ENCODE measurements around the gene FAM184B.
"Not testable (repeated sequence)": the region's sequence is repeated elsewhere in the genome, so short reads cannot be mapped to it uniquely, and the experiment has no call there.

FAM184B gene

DNA sequence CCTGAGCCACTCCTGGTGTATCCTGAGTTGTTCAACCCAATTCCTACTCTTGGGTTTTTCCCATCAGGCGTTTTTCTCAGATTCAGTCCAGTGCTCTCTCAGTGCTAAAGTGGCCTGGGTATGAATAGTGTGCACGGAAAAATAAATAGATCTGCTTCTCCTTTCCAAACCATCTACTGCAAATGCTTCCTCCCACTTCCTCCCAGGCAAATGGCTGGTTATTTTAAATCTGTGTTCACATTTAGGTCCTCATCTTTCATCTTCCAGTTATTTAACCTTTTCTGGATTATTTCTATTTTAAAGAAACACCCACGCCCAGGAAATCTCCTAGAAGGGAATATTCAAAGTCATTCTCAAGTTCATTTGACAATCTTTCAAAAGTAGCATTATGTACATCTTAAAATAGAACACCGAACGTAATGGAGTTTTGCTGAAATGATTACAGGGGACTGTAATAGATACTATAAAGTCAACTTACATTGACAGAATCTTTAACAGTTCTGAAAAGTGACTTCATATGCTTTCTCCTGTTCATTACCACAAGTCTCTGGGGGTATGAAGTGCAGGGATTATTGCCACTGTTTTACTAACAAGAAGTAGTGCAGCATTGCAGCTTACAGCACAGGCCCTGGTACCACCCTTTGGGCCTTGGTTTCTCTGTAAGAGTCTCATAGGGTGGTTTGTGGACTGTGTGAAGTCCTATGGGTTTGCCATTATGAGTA lies 100.7 kb downstream of the FAM184B start:
- DNase-seq: no peak

DNA sequence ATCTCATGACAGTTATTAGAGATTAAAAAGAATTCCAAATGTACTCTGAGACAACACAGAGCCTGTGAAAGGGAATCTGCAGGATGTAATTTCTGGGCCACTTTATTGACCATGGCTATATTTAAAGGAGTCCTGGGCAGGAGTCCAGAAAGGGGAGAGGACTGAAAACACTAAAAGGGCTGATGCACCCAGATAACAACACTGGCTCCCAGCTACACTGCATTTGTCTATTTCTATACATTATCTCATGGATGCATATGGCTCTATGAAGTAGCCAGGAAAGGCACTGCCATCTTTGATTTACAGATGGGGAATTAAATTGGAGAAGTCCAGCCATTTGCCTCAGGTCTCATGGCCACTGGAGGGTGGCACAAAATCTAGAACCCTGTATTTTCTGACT lies 111.0 kb downstream of the FAM184B start:
- DNase-seq: no peak

DNA sequence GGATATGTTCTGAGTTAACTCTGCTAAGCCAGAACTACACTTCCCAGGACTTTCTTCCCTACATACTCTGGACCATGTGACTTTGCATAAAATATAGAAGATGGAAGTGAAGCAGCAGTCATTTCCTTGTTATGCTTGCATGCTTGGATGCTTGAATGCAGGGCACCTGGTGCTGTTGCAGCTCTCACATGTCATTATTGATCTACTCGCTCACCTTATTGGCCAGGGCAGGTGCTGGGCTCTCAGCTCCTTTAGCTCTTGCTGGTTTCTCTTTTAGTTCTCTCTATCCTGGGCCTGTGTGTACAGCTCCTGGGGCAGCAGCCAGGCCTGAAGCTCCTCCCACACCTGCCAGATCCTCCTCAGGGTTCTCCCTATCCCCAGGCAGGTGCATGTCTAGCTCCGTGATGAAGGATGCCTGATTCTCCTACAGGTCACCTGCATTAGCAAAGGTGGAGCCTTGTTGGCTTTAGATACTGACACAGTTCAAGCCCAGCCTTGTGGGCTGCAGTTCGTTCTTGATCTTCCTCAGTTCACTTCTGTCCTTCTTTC lies 113.7 kb downstream of the FAM184B start:
- DNase-seq: no peak

DNA sequence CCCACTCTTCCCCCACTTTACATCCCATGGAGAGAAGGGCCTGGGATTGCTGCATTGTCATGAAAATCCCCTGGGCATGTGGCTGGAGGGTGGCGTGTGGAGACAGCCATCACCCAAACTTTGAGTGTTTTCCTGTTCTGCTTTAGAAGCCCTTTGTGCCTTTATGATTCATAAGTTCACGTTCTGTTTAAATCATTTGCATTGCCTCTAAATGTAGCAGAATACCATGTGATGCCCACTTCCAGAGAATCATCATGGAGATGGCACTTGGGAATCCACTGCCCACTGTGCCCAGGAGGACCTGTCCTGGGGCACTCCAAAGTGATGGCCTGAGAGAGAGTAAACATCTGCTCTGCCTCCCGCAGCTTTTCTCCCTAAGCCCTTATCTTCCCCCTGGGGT lies 114.2 kb downstream of the FAM184B start:
- DNase-seq: no peak

DNA sequence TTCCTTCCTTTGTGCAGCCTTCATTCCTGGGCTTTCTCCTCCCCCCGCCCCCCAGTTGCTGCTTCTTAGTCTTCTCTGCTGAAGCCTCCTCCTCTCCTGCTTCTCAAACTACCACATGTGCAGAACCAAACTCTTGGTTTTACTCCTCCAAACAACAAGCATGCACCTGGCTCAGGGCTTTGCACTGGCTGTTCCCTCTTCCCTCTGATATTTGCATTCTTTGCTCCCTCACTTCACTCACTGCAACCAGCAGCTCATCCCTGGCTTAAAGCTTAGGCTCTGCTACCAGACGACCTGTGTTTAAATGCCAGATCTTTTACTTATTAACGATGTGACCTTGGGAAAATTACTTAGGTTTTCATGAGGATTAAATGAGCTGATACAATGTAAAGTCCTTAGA lies 115.6 kb downstream of the FAM184B start:
- no peak for DNase-seq

DNA sequence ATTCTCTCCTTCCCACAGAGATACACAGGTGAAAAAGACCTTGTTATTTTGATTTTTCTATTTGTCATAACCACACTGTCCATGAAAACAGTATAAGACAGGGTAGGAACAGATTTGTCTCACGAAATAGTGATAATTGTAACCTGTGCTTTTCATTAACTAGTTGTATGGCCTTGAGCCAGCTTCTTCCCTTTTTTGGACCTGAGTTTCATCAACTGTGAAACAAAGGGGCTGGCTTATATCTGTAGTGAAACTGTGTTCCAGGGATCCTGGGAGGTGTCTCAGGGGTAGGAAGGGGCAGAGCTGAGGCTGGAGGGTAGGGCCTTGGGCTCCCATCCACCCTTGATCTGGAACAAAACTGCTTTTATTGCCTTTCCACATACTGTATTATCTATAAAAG lies 116.1 kb downstream of the FAM184B start:
- no peak for DNase-seq

DNA sequence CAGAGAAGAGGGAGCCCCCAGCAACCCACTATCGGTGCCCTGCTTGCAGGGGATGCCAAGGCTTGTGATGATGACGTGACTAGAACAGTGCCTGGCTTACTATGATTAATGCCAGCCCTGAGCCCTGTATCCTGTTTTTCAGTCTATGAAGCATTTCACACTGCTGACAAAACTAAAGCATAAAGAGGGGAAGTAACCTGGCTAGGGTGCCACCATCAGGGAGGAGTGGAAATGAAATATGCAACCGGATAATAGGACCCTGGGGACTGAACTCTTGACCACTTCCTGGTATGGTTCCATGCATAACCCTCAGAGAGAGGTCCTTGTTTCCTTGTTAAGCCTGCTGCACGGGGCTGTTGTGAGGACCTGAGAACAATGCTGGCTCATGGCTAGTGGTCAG lies 116.7 kb downstream of the FAM184B start:
- no peak for DNase-seq

DNA sequence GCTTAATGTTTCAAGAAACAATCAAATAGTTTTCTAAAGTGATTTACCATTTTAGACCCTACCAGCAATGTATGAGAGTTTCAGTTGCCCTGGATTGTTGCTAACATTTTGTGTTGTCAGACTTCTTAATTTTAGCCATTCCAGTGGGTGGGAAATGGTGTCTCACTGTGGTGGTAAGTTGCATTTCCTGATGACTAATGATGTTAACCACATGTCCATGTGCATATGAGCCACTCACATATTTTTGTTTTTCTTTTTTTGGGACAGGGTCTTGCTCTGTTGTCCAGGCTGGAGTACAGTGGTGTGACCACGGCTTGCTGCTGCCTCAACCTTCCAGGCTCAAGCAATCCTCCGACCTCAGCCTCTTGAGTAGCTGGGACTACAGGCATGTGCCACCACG lies 118.7 kb downstream of the FAM184B start:
- DNase-seq: no peak

DNA sequence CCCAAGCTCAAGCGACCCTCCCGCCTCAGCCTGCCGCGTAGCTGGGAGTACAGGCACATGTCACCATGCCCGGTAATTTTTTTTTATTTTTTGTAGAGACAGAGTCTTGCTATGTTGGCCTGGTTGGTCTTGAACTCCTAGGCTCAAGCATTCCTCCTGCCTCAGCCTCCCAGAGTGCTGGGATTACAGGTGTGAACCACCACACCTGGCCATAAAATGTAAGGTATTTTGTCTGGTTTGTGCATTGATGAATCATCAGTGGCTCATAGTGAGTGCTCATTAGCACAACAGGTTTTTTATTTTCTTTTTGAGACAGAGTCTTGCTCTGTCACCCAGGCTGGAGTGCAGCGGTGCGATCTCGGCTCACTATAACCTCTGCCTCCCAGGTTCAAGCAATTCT lies 122.2 kb downstream of the FAM184B start:
- DNase-seq: not testable (repeated sequence)

DNA sequence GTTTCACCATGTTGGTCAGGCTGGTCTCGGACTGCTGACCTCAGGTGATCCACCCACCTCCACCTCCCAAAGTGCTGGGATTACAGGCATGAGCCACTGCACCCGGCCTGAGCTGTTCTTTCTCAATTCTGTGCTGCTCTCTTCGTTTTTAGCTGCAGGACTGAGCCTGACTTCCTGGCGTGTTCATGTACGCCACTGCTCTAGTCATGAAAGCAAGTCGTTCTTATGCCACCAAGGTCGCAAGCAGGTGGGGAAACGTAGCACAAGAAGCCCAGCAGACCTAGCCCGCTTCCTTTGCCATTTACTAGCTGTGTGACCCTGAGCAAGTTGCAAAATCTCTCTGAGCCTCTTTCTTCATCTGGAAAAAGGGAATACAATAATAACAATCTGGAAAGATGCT lies 123.6 kb downstream of the FAM184B start:
- no peak for DNase-seq

DNA sequence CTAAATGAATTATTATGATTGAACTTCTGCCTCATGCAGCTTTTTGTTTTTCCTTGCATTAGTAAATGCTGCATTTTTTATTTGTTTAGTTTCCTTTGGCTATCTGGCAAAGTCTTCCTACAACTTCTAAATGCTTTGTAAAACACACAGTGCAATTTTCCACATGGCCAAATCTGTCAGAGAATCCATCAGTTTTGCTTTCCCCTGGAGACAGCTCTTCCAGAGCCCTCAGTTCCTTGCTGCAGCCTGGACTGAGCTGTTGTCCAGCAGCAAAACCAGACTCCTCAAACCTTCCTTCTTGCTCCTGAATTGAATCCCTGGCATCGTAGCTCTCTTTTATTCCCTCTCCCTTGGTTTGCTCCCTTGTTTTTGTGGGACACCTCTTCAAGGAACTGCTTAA lies 124.3 kb downstream of the FAM184B start:
- DNase-seq: no peak

DNA sequence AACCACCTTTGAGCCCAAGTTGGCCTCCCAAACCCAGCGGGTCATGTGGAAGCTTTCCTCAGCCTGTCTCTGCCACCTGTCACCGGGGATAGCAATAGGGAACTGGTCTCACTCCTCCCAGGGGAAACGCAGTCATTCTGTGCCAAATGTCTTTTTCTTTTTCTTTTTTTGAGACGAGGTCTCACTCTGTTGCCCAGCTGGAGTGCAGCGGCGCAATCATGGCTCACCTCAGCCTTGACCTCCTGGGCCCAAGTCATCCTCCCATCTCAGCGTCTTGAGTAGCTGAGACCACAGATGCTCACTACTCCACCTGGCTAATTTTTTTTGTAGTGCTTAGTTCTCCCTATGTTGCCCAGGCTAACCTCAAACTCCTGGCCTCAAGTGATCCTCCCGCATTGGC lies 126.7 kb downstream of the FAM184B start:
- no peak for DNase-seq

DNA sequence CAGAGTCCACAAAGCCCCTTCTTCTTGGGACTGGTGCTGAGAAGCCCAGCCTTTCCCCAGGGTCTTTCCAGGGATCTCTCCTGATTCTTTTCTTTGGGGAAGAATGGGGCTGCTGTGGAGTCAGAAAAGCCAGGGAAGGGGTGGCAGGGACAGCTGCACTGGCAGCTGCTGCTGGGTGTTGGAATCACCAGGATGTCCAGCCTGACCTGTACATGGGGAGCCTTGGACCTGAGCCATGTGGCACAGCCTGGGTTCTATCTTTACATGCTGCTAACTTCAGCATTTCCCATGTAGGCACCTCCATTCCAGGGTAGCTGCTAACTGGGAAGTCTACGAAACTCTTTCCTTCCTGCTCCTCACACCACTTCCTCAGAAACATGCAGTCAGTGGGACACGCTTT lies 131.0 kb downstream of the FAM184B start:
- no peak for DNase-seq

DNA sequence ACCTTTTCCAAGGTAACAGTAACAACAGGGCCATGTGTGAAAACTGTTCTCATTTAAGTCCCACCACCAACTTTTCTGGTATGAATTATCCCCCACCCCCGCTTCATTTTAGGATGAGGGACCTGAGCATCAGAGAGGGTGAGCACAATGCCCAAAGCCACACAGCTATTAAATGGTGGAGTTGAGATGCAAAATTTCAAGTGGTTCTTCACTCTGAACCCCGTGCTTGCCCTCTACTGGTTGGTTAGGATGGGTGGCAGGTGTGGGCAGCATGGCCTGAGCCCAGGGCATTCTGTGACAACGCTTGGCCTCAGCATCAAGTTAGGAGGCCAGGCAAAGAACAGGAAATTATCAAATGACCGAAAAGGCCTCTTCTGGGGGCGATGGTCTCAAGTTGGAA lies 133.5 kb downstream of the FAM184B start:
- DNase-seq: no peak

DNA sequence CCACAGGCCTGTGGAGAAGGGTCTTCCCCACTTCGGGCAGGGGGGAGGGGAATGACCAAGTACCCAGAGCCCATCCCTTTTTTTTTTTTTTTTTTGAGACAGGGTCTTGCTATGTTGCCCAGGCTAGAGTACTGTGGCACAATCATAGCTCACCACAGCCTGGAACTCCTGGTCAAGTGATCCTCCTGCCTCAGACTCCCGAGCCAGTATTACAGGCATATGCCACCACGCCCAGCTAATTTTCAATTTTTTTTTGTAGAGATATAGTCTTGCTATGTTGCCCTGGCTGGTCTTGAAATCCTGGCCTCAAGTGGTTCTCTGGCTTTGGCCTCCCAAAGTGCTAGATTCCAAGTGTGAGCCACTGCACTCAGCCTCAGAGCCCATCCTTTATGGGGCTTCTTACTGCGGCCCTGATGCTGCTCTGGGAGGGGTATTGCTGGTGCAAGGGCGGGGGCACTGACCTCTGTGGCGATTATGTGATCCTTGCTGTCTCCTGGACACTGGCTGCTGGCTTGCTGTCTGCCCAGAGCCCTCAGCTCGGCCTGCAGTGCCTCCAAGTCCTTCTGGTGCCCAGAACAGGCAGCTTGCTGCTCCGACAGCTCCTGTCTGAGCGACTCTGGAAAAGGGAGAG lies 134.1 kb downstream of the FAM184B start:
- DNase-seq: no peak

DNA sequence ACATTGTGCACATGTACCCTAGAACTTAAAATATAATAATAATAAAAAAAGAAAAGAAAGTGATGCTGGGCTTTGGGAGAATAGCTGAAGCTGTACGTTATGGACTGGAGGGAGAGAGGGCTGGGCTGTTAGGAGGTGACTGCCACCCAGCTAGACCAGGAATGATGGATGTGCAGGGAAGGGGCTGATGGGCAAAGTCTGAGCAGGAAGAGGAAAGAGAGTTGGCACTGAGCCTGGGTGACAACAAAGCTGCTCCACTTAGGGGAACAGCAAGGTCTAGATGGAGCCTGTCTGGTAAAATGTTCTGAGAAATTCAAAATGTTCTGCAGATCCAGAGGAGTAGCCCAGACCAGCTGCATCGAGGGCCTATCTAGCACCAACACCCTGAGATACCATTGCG lies 134.7 kb downstream of the FAM184B start:
- no peak for DNase-seq

DNA sequence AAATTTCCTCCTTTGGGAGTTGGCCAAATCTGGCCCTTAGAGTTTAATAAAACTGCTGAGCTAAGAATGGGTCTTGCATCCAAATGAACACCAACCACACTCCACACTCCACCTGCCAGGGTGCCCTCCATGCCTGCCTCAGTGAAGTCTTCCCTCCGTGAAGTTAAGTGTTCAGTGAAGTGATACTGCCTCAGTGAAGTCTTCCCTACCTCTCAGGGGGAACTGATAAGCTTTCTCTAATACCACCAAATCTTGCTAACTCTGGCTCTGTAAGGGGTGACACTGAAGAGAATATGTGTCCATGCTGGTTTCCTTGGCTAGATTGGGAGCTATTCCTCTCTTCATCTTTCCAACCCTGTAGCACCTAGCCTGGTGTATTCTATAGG lies 139.0 kb downstream of the FAM184B start:
- no peak for DNase-seq

DNA sequence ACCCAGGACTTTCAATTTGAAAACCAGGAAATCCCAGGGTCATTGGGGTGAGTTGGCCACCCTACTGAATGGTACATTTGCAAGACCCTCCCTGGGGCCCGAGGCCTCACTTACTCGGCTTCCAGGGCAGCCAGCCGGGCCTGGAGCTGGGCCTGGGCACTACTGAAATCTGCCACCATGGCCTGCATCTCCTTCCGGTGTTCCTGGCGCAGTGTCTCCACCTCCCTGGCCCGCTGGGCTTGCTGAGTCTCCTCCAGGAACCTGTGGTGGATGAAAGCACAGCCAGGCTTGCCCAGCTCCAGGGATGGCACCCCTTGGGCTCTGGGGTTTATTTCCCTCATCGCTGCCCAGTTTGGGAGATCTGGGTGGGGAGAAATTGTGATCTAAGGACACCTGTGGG lies 142.3 kb downstream of the FAM184B start:
- DNase-seq: no peak

DNA sequence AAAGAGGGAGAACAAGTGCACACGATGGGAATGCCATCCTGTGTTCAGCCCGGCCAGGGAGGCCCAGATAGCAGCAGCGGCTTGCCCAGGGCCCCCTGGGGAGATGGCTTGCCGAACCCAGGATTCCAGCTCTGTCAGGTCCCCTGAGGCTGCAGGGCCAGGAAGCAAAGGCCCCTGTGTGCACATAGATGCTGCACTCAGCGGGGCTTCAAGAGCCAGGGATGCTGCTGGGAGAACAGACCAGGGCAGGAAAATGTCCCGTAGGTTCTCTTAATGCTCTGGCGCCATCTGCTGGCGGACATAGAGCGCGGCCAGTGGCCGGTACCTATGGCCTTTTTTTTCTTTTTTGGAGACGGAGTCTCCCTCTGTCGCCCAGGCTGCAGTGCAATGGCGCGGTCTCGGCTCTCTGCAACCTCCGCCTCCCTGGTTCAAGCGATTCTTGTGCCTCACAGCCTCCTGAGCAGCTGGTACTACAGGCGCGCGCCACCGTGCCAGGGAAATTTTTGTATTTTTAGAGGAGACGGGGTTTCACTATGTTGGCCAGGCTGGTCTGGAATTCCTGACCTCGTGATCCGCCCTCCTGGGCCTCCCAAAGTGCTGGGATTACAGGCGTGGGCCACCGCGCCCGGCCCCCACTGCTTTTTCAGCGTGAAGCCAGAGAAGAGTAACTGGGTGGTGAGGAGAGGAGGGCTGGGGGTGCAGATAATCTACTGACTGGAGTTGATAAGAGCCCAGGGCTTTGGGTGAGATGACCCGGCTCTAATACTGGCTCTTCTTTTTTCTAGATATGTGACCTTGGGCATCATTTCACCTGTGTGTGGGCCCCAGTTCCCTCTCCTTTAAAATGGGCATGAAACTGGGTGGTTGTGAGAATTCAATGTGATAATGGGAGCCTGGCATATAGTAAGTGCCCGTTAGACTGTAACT lies 144.5 kb downstream of the FAM184B start:
- DNase-seq: peak; percentile 84

DNA sequence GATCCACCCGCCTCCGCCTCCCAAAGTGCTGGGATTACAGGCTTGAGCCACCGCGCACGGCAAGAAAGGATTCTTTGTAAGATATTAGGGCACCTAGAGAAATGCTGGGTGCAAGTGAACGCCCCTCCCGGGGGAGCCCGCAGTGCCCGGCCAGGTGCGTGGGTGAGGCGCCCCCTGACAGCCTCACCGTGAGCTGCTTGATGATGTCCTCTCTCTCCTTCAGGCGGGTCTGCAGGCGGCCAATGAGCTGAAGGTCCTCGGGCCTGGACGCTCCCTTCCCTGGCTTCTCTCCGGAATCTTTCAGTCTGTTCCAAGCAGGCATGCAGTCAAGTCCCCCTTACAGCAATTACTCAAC lies 145.1 kb downstream of the FAM184B start:
- no peak for DNase-seq

DNA sequence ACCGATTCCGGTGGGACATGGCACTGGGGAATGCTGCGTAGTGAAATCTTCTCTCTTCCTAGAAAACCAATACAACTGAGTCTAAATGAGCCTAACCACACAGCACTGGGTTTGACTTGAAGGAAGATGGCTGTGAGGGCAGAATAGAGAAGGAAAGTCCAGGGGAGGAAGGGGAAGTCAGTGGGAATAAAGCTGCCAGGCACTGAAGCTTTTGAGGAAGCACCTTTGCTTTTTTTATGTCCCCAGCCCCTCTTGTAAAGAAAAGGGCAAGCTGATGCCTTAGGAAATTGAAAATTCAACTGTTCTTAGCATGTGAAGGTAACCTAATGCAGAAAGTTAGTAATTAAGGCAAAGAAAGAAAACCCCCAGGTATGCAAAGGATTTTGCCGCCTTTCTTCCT lies 146.4 kb downstream of the FAM184B start:
- DNase-seq: no peak

DNA sequence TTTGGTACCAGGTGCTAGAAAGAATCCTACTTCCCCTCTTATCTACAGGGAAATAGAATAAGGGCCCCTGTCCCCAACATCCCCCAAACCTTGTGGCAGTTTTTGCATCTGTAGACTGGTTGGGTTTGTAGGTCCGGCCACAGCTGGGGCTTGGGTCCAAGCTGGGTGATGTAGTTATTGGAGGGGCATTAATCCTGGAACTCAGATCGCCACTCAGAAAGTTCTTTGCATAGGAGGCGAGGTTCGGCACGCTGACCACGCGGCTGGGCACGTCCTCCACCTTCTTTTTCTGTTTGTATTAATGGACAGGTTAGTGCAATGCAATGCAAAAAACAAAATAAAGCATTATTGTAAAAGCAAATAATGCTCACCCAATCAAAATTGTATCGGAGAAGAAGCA lies 147.8 kb downstream of the FAM184B start:
- no peak for DNase-seq

DNA sequence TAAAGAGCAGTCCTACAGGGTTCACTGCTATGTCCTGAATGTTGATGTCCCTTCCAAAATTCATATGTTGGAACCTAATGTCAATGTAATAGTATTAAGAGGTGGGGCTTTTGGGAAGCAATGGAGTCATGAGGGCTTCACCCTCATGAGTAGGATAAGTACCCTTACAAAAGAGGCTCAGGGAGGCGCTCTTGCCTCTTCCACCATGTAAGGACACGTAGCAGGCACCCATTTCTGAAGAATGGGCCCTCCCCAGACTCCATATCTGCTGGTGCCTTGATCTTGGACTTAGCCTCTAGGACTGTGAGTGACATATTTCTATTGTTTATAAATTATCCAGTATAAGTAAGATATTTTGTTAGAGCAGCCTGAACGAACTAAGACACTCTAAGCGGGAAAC lies 151.2 kb downstream of the FAM184B start:
- DNase-seq: no peak

DNA sequence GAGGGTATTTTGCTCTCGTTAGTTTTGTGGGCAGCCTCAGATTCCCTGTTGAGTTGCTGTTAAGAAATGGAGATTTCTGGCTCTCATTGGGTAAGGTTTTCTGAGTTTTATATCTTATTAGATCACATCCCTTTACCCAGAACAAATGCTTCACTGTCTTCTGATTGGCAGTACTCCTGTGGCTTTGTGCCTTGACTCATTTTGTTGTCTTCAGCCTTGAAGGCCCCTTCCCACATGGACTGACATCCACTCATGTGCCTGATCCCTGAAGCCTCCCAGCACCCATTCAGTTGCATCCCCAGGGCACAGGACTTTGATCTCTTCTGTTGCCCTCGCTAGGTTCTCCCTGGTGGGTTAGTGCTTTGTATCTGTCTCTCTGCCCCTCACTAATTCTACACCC lies 156.6 kb downstream of the FAM184B start:
- DNase-seq: no peak
